ENCODE data around the gene POLR2J. TPM values are rescaled to one million over a fixed set of nuclear protein-coding genes. Genes with fewer than 3 reads are reported as not detected.

The POLR2J gene
- total RNA-seq, 1 donor from 2014 or later = 48.1 TPM

- no peak for DNase-seq (ENCODE audit: low spot score)
- no peaks in the 10 kb centered on the region for H3K4me1 Mint-ChIP-seq (ENCODE audit: unreplicated experiment)
- no peaks in the 10 kb centered on the region for H3K9me3 Mint-ChIP-seq (ENCODE audit: unreplicated experiment)
- H3K4me3 Mint-ChIP-seq (ENCODE audit: unreplicated experiment) = no peak overlapping the region
- TF ChIP-seq, protein P1, sequence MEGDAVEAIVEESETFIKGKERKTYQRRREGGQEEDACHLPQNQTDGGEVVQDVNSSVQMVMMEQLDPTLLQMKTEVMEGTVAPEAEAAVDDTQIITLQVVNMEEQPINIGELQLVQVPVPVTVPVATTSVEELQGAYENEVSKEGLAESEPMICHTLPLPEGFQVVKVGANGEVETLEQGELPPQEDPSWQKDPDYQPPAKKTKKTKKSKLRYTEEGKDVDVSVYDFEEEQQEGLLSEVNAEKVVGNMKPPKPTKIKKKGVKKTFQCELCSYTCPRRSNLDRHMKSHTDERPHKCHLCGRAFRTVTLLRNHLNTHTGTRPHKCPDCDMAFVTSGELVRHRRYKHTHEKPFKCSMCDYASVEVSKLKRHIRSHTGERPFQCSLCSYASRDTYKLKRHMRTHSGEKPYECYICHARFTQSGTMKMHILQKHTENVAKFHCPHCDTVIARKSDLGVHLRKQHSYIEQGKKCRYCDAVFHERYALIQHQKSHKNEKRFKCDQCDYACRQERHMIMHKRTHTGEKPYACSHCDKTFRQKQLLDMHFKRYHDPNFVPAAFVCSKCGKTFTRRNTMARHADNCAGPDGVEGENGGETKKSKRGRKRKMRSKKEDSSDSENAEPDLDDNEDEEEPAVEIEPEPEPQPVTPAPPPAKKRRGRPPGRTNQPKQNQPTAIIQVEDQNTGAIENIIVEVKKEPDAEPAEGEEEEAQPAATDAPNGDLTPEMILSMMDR (IDR thresholded peaks at IDR 0.05; ENCODE audit: unreplicated experiment) = no peak
- H3K27ac Mint-ChIP-seq (ENCODE audit: unreplicated experiment) = no peak overlapping the region
- H3K36me3 Mint-ChIP-seq (ENCODE audit: low read depth, unreplicated experiment) = peaks cover 4% of the 10 kb centered on the region
- no peaks in the 10 kb centered on the region for H3K27me3 Mint-ChIP-seq (ENCODE audit: unreplicated experiment)
Observed at GRCh38 chr7:102447311-102447710, 31.4 kb downstream of the POLR2J start.

GRCh38 chr7:102446387-102447156 lies 32.1 kb downstream of the POLR2J start:
- Mint-ChIP-seq H3K27ac (ENCODE audit: unreplicated experiment) (no peak overlapping the region), H3K36me3 (ENCODE audit: low read depth, unreplicated experiment) (peaks cover 4% of the 10 kb centered on the region), H3K4me1 (ENCODE audit: unreplicated experiment) (no peaks in the 10 kb centered on the region), H3K27me3 (ENCODE audit: unreplicated experiment) (no peaks in the 10 kb centered on the region), H3K4me3 (ENCODE audit: unreplicated experiment) (no peak overlapping the region), H3K9me3 (ENCODE audit: unreplicated experiment) (no peaks in the 10 kb centered on the region)
- DNase-seq (ENCODE audit: low spot score) = no peak
- TF ChIP-seq, protein P1 (IDR thresholded peaks at IDR 0.05; ENCODE audit: unreplicated experiment) = no peak

DNA sequence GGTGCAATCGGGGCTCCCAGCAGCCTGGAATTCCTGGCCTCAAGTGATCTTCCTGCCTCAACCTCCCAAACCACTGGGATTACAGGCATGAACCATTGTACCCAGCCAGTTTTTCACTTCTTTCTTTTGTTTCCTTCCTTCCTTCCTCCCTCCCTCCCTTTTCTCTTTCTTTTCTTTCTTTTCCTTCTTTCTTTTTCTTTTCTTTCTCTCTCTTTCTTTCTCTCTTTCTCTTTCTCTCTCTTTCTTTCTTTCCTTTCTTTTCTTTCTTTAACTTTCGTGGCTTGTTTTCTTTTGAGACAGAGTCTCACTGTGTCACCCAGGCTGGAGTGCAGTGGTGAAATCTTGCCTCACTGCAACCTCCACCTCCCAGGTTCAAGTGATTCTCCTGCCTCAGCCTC lies 33.0 kb downstream of the POLR2J start:
- Mint-ChIP-seq H3K4me3 (ENCODE audit: unreplicated experiment) (no peak overlapping the region), H3K27me3 (ENCODE audit: unreplicated experiment) (no peaks in the 10 kb centered on the region)
- TF ChIP-seq, protein P1 (IDR thresholded peaks at IDR 0.05; ENCODE audit: unreplicated experiment) = no peak

DNA sequence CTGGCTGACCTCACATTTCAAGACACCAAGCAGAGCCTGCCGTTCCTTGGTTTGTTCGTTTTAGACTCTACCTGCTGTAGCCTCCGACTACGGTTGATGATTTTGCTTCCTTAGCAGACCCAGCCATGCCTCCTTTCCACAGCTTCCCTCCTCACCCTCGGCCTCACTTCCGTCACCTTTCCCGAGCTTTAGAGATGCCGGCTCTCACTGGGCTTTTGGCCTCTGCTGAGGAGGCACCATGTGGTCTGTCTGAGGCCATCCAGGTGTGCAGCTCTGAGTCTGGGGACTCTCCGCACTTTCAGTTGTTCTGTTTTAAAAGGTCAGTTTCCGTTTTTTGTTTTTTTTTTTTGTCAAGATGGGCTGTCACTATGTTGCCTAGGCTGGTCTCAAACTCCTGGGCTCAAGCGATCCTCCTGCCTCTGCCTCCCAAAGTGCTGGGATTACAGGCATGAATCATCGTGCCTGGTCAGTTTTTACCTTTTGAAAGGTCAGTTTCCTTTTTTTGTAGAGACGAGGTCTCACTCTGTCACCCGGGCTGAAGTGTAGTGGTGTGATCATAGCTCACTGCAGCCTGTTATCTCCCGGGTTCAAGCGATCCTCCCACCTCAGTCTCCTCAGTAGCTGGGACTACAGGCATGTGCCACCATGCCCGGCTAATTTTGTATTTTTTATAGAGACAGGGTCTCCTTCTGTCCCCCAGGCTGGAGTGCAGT lies 33.6 kb downstream of the POLR2J start:
- Mint-ChIP-seq H3K4me3 (ENCODE audit: unreplicated experiment) (no peak overlapping the region), H3K36me3 (ENCODE audit: low read depth, unreplicated experiment) (peaks cover 4% of the 10 kb centered on the region), H3K9me3 (ENCODE audit: unreplicated experiment) (no peaks in the 10 kb centered on the region), H3K27ac (ENCODE audit: unreplicated experiment) (peak overlapping the region; percentile 57), H3K4me1 (ENCODE audit: unreplicated experiment) (no peaks in the 10 kb centered on the region), H3K27me3 (ENCODE audit: unreplicated experiment) (no peaks in the 10 kb centered on the region)
- DNase-seq (ENCODE audit: low spot score) = no peak
- TF ChIP-seq, protein P1 (IDR thresholded peaks at IDR 0.05; ENCODE audit: unreplicated experiment) = no peak

More for the DNA sequence above, 33.0 kb downstream of the POLR2J start:
- Mint-ChIP-seq H3K9me3 (ENCODE audit: unreplicated experiment) (no peaks in the 10 kb centered on the region), H3K36me3 (ENCODE audit: low read depth, unreplicated experiment) (peaks cover 4% of the 10 kb centered on the region), H3K4me1 (ENCODE audit: unreplicated experiment) (no peaks in the 10 kb centered on the region), H3K27ac (ENCODE audit: unreplicated experiment) (no peak overlapping the region)
- no peak for DNase-seq (ENCODE audit: low spot score)
